ENCODE results near the gene MSH3.

MSH3 gene

GRCh38 chr5:80754900-80755299, 100.4 kb downstream of the MSH3 start:
- CTCF ChIA-PET = interaction anchor here (0.6 kb wide), 1 partner anchor 193 kb away, joined by 3 read pairs; no protein-coding TSS in a partner anchor
- Histone ChIP-seq H3K4me1 (ENCODE audit: control insufficient read depth, insufficient read depth, low read length) (peaks cover 3% of the 10 kb centered on the region; the same call in 1 of the 2 replicates), H3K36me3 (ENCODE audit: control insufficient read depth in 2 of 2, insufficient read depth in 1 of 2, low read length in 2 of 2) (peaks cover 4 to 9% of the 10 kb centered on the region in 2 experiments; a peak in 2 of 3 replicates), H3K4me3 (ENCODE audit: low read depth, low read length) (no peak overlapping the region), H3K9me3 (ENCODE audit: control insufficient read depth, insufficient read depth, low read depth, low read length) (no peaks in the 10 kb centered on the region), H3K27ac (ENCODE audit: extremely low read depth, low read depth, low read length) (no peak overlapping the region)
- TF ChIP-seq ZNF423 (tag by site-specific recombination; IDR thresholded peaks at IDR 0.05) (0 out of 2 replicates have a peak, but pooled peaks have one; percentile 18), ZNF473 (tag by site-specific recombination; IDR thresholded peaks at IDR 0.05) (no peak), ZSCAN16 (tag by site-specific recombination; IDR thresholded peaks at IDR 0.05) (no peak), ZNF24 (tag by site-specific recombination; IDR thresholded peaks at IDR 0.05) (no peak), ZNF114 (tag by site-specific recombination; IDR thresholded peaks at IDR 0.05) (no peak), ZBTB1 (tag by site-specific recombination; IDR thresholded peaks at IDR 0.05) (no peak), GLI2 (tag by site-specific recombination; IDR thresholded peaks at IDR 0.05; ENCODE audit: borderline replicate concordance, low read depth) (no peak), ZFP3 (tag by site-specific recombination; IDR thresholded peaks at IDR 0.05; ENCODE audit: low read depth) (no peak), MZF1 (tag by site-specific recombination; IDR thresholded peaks at IDR 0.05; ENCODE audit: borderline replicate concordance) (peak; percentile 94; the same call in 1 of the 2 replicates), ZNF621 (tag by site-specific recombination; IDR thresholded peaks at IDR 0.05) (no peak), FEZF1 (tag by site-specific recombination; IDR thresholded peaks at IDR 0.05) (0 out of 2 replicates have a peak, but pooled peaks have one; percentile 32)
- TF ChIP-seq, protein P1, sequence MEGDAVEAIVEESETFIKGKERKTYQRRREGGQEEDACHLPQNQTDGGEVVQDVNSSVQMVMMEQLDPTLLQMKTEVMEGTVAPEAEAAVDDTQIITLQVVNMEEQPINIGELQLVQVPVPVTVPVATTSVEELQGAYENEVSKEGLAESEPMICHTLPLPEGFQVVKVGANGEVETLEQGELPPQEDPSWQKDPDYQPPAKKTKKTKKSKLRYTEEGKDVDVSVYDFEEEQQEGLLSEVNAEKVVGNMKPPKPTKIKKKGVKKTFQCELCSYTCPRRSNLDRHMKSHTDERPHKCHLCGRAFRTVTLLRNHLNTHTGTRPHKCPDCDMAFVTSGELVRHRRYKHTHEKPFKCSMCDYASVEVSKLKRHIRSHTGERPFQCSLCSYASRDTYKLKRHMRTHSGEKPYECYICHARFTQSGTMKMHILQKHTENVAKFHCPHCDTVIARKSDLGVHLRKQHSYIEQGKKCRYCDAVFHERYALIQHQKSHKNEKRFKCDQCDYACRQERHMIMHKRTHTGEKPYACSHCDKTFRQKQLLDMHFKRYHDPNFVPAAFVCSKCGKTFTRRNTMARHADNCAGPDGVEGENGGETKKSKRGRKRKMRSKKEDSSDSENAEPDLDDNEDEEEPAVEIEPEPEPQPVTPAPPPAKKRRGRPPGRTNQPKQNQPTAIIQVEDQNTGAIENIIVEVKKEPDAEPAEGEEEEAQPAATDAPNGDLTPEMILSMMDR (tag by site-specific recombination; IDR thresholded peaks at IDR 0.05) = no peak
- TF ChIP-seq, protein P2, sequence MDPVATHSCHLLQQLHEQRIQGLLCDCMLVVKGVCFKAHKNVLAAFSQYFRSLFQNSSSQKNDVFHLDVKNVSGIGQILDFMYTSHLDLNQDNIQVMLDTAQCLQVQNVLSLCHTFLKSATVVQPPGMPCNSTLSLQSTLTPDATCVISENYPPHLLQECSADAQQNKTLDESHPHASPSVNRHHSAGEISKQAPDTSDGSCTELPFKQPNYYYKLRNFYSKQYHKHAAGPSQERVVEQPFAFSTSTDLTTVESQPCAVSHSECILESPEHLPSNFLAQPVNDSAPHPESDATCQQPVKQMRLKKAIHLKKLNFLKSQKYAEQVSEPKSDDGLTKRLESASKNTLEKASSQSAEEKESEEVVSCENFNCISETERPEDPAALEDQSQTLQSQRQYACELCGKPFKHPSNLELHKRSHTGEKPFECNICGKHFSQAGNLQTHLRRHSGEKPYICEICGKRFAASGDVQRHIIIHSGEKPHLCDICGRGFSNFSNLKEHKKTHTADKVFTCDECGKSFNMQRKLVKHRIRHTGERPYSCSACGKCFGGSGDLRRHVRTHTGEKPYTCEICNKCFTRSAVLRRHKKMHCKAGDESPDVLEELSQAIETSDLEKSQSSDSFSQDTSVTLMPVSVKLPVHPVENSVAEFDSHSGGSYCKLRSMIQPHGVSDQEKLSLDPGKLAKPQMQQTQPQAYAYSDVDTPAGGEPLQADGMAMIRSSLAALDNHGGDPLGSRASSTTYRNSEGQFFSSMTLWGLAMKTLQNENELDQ (tag by site-specific recombination; IDR thresholded peaks at IDR 0.05; ENCODE audit: low read depth) = no peak
- POLR2A ChIA-PET = no interaction called here

DNA sequence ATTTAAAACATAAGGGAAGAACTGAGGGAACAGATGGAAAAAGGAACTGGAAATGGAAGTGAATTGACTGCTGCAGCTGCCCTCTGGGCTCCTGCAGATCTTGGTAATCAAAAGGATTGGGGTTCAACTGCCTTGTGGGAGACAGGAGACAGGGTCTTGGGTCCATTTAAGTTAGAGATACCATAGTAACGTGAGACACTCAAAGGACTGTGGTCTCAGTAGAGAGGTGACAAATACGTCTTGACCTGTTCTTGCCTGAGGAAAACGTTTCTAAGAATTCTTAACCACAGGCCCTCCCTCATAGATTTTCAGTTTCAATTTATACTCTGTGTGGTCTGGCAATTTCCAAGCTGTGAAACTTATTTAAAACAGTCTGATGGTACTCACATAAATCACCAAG, 101.2 kb downstream of the MSH3 start:
- POLR2A ChIA-PET = interaction anchor here (0.6 kb wide), 1 partner anchor 49 kb away, joined by 3 read pairs; no protein-coding TSS in a partner anchor
- H3K4me1 ChIP-seq (ENCODE audit: control insufficient read depth, insufficient read depth, low read length) = peaks cover 3% of the 10 kb centered on the region; the same call in 1 of the 2 replicates
- H3K27ac ChIP-seq (ENCODE audit: extremely low read depth, low read depth, low read length) = no peak overlapping the region
- peaks cover 3 to 9% of the 10 kb centered on the region in 2 experiments; a peak in 2 of 3 replicates for H3K36me3 ChIP-seq (ENCODE audit: control insufficient read depth in 2 of 2, insufficient read depth in 1 of 2, low read length in 2 of 2)
- H3K9me3 ChIP-seq (ENCODE audit: control insufficient read depth, insufficient read depth, low read depth, low read length) = no peaks in the 10 kb centered on the region
- CTCF ChIA-PET = no interaction called here
- H3K4me3 ChIP-seq (ENCODE audit: low read depth, low read length) = no peak overlapping the region
- no peak for TF ChIP-seq ZNF692 (tag by site-specific recombination; IDR thresholded peaks at IDR 0.05)
- TF ChIP-seq TCF7L2 (IDR thresholded peaks at IDR 0.05; ENCODE audit: borderline replicate concordance, low read depth, low read length) = no peak
- TF ChIP-seq, protein P3, sequence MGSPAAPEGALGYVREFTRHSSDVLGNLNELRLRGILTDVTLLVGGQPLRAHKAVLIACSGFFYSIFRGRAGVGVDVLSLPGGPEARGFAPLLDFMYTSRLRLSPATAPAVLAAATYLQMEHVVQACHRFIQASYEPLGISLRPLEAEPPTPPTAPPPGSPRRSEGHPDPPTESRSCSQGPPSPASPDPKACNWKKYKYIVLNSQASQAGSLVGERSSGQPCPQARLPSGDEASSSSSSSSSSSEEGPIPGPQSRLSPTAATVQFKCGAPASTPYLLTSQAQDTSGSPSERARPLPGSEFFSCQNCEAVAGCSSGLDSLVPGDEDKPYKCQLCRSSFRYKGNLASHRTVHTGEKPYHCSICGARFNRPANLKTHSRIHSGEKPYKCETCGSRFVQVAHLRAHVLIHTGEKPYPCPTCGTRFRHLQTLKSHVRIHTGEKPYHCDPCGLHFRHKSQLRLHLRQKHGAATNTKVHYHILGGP (tag by site-specific recombination; IDR thresholded peaks at IDR 0.05) = no peak
- TF ChIP-seq SP2 (tag by site-specific recombination; IDR thresholded peaks at IDR 0.05) = no peak
- TF ChIP-seq, protein P4, sequence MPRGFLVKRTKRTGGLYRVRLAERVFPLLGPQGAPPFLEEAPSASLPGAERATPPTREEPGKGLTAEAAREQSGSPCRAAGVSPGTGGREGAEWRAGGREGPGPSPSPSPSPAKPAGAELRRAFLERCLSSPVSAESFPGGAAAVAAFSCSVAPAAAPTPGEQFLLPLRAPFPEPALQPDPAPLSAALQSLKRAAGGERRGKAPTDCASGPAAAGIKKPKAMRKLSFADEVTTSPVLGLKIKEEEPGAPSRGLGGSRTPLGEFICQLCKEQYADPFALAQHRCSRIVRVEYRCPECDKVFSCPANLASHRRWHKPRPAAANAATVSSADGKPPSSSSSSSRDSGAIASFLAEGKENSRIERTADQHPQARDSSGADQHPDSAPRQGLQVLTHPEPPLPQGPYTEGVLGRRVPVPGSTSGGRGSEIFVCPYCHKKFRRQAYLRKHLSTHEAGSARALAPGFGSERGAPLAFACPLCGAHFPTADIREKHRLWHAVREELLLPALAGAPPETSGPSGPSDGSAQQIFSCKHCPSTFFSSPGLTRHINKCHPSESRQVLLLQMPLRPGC (tag by site-specific recombination; IDR thresholded peaks at IDR 0.05) = no peak
- TF ChIP-seq, protein P5, sequence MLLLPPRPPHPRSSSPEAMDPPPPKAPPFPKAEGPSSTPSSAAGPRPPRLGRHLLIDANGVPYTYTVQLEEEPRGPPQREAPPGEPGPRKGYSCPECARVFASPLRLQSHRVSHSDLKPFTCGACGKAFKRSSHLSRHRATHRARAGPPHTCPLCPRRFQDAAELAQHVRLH (tag by site-specific recombination; IDR thresholded peaks at IDR 0.05) = no peak
- TF ChIP-seq, protein P6, sequence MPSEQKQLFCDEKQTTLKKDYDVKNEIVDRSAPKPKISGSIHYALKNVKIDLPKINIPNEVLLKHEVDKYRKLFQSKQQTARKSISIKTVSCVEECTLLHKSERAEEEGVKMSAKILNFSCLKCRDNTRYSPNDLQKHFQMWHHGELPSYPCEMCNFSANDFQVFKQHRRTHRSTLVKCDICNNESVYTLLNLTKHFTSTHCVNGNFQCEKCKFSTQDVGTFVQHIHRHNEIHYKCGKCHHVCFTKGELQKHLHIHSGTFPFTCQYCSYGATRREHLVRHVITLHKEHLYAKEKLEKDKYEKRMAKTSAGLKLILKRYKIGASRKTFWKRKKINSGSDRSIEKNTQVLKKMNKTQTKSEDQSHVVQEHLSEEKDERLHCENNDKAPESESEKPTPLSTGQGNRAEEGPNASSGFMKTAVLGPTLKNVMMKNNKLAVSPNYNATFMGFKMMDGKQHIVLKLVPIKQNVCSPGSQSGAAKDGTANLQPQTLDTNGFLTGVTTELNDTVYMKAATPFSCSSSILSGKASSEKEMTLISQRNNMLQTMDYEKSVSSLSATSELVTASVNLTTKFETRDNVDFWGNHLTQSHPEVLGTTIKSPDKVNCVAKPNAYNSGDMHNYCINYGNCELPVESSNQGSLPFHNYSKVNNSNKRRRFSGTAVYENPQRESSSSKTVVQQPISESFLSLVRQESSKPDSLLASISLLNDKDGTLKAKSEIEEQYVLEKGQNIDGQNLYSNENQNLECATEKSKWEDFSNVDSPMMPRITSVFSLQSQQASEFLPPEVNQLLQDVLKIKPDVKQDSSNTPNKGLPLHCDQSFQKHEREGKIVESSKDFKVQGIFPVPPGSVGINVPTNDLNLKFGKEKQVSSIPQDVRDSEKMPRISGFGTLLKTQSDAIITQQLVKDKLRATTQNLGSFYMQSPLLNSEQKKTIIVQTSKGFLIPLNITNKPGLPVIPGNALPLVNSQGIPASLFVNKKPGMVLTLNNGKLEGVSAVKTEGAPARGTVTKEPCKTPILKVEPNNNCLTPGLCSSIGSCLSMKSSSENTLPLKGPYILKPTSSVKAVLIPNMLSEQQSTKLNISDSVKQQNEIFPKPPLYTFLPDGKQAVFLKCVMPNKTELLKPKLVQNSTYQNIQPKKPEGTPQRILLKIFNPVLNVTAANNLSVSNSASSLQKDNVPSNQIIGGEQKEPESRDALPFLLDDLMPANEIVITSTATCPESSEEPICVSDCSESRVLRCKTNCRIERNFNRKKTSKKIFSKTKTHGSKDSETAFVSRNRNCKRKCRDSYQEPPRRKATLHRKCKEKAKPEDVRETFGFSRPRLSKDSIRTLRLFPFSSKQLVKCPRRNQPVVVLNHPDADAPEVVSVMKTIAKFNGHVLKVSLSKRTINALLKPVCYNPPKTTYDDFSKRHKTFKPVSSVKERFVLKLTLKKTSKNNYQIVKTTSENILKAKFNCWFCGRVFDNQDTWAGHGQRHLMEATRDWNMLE (tag by site-specific recombination; conservative IDR thresholded peaks at IDR 0.05; ENCODE audit: low read depth) = no peak

All from HEK293 (cell line).